ENCODE data around the gene TEX51.

Gene TEX51

DNA sequence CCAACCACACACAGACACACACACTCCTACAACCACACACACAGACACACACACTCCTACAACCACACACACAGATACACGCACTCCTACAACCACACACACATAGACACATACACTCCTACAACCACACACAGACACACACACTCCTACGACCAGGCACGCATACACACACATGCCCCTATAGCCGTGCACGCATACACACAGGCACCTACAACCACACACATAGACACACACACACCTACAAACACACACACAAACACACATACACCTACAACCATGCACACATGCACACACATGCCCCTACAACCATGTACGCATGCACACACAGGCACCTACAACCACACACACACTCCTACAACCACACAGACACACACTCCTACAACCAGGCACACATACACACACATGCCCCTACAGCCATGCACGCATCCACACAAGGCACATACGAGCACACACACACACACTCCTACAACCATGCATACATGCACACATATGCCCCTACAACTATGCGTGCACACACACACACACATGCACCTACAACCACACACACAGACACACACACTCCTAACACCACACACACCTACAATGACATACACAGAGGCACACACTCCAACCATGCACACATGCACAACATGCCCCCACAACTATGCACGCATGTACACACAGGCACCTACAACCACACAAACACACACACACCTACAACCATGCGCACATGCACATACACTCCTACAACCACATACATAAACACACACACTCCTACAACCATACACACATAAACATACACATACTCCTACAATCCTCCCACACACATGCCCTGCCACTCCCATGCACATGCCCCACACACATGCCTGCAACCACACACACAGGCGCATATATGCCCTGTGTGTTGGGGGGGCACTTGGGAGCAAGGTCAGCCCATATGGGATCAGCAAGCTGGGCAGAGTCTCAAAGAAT, 19.1 kb upstream of the TEX51 start:
- DNase-seq (no peak), ATAC-seq (no peak)

- no peak for DNase-seq
- ATAC-seq, result no peak
Observed at GRCh38 chr2:126880324-126880723, 18.4 kb upstream of the TEX51 start.

- no peak for ATAC-seq
- no peak for DNase-seq
Observed at GRCh38 chr2:126880817-126881216, 17.9 kb upstream of the TEX51 start.

- no peak for ATAC-seq
Observed at GRCh38 chr2:126881591-126881990, 17.1 kb upstream of the TEX51 start.

DNA sequence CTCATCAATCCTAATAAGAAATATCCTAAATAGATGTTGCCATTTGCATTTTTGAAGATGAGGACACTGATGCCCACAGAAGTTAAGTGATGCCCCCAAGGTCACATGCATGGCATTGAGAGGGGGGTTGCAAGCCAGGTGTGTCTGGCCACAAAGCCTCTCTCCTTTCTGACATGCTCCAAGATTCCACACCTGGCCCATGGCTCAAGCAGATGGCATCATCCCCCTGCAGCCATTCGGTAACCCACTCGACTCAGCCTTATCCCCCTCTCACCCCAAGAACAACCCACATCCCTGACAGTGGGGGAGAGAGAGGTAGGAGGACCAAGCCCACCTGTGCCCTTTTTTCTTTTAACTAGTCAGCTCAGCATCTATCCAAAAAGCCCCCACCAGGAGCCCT, 16.5 kb upstream of the TEX51 start:
- DNase-seq (no peak), ATAC-seq (no peak)

More at GRCh38 chr2:126881591-126881990, 17.1 kb upstream of the TEX51 start:
- DNase-seq, result no peak

GRCh38 chr2:126882736-126883665, 15.7 kb upstream of the TEX51 start:
- DNase-seq (no peak), ATAC-seq (no peak)

- DNase-seq, result no peak
- no peak for ATAC-seq
Observed at GRCh38 chr2:126883666-126884040, 15.0 kb upstream of the TEX51 start.

GRCh38 chr2:126884861-126885750, 13.6 kb upstream of the TEX51 start:
- DNase-seq (no peak), ATAC-seq (no peak)

DNA sequence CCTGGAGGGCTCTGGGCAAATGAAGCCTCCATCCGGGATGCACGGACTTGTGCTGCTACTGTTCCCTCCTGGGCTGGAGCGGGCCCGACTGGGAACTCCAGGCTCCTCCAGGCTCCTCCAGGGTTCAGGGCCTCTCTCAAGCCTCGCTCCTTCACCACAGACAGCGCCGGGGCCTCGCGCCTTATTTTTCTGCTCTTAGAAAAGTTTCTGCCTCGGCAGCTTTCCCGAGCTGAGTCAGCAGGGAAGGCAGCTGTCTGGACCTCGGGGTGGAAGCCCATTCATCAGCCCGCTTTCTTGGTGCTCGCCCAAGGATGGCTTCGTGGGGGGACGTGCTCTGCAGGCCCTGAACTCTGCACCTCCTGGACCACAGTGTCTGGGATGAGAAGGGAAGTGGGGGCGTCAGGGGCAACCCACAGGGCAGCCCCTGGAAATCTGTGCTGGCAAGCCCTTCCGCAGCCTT, 12.9 kb upstream of the TEX51 start:
- DNase-seq (no peak), ATAC-seq (no peak)

GRCh38 chr2:126886211-126886915, 12.3 kb upstream of the TEX51 start:
- DNase-seq (peak; percentile 80), ATAC-seq (peak; percentile 78)

DNA sequence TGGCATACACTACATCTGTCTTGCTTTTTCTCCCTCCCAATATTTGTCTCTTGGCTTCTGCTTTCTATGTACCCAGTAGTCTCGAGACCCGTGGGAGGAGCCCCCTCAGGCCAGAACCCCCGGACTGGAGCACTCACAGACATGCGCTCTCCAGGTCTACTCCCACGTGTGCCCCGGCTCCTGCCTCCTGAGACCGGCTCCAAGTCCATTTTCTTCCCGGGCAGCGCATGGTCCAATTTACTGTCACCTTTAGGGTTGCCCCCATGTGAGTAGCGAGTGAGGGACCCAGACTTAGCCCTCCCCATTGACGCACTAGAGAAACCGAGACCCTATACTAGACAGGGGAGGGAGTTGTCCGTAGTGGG, 11.8 kb upstream of the TEX51 start:
- ATAC-seq (no peak), DNase-seq (no peak)

DNA sequence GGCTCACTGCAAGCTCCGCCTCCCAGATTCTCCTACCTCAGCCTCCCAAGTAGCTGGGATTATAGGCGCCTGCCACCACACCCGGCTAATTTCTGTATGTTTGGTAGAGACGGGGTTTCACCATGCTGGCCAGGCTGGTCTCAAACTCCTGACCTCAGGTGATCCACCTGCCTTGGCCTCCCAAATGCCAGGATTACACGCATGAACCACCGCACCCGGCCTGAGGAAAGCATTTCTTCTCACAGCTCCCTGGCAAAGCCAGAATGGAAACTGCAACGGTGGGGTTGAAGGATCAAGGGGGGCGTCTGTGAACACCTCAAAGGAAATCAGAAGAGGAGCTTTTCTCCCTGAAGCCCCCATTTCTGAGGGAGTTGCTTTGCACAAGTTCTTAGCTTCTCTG, 11.2 kb upstream of the TEX51 start:
- no peak for ATAC-seq
- no peak for DNase-seq

DNA sequence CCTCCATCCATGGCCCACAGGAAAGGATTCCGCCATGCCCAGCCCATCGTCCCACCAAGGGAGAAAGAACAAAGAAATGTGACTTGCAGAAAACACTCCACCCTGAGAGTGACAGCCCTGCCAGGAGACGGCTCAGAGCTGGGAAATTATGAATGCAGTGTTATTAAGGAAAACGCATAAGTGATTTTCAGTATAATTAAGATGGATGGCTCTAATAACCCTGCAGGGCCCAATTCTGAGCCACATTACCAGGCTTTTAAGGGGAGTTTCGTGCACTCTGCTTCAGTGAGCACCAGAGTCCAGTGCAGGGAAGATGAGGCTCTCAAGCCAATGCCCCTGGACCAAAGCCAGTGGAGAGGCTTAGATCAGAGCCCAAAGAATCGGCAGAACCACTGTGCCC, 10.6 kb upstream of the TEX51 start:
- ATAC-seq (no peak), DNase-seq (no peak)

DNA sequence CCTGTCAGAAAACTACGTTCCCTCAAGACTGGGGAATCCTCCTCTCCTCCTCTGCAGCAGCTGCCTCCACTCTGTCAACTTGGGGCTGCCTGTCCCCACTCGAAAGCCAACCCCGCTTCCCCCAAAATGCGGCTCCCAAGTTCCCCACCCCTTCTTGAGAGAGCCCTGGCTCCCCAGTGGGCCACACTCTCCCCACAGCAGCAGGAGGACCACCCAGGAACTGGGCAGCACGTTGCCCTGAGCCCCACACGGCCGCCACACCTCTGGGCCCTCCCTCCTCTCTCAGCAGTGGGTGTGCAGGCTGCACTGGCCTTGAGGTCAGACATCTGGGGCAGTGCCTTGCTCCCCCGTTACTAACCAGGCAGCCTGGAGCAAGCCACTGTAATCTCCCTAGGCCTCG, 9.6 kb upstream of the TEX51 start:
- no peak for ATAC-seq

DNA sequence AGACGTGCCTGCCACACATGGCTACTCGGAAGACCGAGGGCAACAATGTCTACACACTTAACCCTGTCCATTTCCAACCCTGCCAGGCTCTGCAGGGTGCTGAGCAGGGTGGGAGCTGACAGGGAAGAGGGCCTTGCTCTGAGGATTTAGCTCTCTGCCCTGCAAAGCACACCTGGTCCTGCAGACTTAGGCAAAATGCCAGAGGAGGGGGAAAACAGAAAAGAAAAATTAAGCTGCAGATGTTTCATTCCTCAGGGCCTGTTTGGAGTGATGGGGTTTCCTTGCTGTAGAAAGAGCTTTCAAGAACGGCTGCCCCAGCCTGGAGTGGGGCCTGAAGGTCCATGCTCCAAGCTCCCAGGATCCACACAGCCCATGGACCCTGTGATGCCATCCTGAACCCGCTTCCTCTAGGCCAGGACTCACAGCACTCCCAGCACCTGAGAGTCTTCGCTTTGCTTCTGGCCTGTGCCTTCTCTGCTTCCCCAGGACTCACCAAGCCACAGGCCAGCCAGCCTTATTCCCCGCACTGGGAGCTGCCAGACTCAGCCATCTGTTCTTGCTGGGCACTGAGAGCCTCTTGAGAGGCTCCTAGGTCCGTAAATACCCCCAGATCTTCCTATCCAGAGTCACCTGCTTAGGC, 9.1 kb upstream of the TEX51 start:
- DNase-seq (no peak), ATAC-seq (no peak)

More for the DNA sequence above, 9.6 kb upstream of the TEX51 start:
- DNase-seq, result no peak

GRCh38 chr2:126890136-126890510, 8.6 kb upstream of the TEX51 start:
- no peak for DNase-seq
- ATAC-seq, result no peak

DNA sequence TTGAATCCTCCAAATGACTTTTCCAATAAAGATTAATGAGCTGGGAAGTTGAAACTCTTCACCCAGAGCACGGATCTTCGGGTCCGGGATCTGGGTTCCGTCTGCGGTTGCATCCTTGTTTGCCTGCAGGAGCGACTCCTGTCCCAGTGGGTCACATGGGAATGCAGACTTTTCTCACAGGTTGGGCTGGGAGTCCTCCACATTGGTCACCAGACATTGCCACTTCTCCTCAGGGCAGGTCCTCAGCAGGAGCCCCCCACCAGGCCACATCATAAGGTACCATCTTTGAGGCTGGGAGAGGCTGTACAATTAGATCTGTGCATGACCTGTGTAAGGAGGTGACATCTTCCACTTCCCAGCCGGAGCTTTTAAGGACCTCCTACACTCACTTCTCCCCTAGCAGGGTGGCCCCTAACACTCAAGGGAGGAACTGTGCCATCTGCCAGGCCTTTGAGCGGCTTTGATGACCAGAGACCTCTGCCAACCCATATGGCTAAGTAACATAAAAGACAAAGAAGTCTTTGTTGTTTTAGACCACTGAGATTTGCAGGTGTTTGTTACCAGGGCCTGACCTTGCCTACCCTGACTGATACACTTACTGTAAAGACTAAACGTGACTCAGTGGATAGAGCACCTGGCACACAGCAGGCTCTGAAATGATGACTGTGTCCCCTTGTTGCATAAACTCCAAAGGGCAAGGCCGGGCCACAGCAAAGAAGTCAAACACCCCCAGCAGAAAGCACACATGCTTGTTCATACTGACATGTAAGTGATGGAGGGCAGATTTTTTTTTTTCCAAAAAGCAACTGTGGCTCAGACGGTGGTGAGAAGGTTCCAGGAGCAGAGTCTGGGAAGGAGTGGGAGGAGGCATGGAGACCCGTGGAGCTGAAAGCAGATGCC, 7.9 kb upstream of the TEX51 start:
- ATAC-seq, result no peak

DNA sequence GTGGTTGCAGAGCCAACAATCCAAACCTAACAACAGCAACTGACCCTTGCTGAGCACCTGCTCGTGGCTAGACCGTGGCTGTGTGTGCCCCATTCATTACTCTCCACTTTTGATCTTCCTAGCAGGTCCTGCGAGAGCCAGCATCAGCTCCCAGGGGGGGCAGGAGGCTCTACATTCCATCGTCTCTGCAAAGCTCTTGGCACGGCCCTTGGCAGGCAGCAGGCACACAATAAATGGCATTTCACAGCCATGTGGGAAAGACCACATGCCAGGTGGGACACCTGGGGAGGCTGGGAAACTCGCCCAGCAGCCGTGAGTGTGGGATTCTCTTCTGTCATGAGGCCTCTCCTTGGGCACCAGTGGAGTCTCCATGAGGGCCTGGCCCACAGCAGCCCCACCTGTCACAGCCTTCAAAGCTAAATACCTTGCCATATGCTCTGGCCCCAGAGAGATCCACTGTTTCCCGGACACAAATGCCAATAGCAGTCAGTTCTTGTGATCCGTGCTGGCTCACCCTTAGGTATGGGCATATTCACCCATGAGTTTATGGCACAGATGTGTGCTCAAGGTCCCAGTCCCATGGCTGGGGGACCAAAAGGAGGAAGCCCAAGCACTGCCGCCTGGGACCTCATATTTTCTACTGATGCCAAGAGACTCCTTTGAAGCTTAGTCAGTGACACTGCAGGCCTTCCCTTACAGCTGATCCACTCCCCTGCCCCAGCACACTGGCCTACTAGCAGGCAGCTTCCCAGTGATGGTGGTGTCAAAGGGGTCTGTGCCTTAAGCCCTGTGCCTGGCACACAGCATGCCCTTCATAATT, 6.8 kb upstream of the TEX51 start:
- no peak for DNase-seq
- no peak for ATAC-seq

More for the DNA sequence above, 7.9 kb upstream of the TEX51 start:
- DNase-seq, result no peak

DNA sequence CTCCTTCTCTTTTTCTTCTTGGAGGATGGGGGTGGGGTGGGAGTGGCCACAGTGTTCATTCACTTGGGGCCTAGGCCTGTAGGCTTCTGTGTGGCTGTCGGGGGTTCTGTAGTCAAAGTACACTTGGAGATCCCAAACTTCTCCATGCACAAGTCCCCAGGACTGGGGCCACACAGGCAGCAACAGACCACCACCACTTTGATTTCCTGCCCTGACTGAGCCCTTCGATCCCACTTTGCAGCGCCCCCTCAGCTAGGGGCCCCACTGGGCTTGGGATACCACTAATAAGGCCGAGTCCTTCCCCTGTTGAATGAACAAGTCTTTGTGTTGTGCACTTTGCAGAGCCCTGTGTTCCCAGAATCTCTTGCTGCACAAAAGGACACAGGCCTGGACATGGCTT, 5.5 kb upstream of the TEX51 start:
- ATAC-seq (no peak), DNase-seq (no peak)

Data from stimulated activated naive CD8-positive, alpha-beta T cell treated with anti-CD3 and anti-CD28 coated beads, Interleukin-15, Interleukin-2, amounts not matched to agents 100 U/mL and 50 U/mL, for 24 hours (primary cell).